Anterior cingulate cortex (tissue), 58 donors: Measurements from ENCODE around the gene CDC123.
"Not testable (repeated sequence)": the region's sequence is repeated elsewhere in the genome, so short reads cannot be mapped to it uniquely, and the experiment has no call there.

Experiments used
- DNase-seq, 58 donors: peaks; one replicate each; lab custom pipeline; 2025; lab: John Stamatoyannopoulos, UW

The CDC123 gene

DNA sequence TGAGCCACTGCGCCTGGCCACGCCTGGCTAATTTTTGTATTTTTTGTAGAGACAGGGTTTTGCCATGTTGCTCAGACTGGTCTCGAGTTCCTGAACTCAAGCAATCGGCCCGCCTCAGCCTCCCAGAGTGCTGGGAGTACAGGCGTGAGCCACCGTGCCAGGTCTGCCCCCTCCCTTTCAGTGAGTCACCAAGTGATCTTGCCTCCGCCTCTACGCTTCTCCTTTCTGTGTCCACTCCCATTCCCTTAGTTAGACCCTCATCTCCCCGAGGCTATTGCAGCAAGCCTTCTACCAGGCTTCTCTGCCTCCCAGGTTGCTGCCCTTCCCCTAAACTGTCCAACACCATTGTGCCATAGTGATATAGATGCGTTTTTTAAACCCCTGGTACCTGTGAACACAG, 32.9 kb downstream of the CDC123 start:
- DNase-seq, result no peak

DNA sequence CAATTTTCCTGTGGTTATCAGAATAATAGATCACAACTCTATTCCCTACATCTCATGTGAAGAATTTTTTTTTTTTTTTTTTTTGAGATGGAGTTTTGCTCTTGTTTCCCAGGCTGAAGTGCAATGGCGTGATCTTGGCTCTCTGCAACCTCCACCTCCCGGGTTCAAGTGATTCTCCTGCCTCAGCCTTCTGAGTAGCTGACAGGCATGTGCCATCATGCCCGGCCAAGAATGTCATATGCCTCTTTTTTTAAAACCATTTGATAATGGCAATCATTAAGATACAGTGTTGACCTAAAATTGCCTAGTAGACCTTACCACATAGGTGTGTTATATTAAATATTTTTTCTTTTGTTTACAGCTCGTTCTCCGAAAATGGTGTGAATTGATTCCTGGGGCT, 38.7 kb downstream of the CDC123 start:
- DNase-seq, result not testable (repeated sequence)

DNA sequence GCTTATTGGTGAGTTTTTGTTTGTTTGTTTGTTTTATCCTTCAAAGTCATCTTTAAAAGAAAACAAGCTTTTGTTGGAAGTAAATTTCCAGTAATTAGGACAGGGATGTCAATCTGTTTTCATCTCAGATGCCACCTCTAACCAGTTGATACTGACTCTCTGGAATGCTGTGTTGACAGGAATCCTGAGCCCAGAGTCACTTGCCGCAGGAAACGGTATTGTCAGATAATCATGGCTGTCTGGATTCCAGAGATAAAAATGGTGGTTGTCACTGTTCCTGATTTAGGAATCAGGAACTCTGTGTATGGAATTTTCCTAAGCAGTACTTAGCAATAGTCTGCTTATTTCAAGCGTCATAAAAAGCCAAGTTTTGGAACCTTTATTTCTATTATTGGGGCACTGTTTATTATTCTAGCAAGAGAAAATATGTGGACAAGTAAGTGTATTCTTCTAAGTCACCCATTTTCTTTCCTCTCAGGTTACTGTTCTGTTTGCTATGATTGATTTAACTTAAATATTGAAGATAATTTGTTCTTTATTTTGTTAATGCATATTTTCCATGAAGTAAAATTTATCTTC, 39.2 kb downstream of the CDC123 start:
- no peak for DNase-seq

DNA sequence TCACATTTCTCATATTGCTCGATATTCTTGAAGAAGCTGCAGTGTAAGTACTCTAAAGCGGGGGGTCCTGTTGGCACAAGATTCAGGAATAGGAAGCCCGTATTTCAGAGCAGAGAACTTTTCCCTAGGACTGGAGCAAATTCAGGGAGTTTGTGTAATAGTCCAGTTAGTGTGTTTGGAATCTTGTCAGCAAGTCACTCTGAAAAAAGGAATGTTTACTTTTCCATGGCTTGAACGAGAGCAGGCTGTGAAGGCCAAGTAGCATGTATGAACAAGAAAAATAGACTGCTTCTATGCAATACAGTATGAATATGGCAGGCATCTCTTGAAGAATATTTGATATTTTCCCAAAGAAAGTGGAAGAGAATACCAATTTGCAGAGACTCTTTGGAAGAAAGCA, 39.8 kb downstream of the CDC123 start:
- DNase-seq, result no peak

DNA sequence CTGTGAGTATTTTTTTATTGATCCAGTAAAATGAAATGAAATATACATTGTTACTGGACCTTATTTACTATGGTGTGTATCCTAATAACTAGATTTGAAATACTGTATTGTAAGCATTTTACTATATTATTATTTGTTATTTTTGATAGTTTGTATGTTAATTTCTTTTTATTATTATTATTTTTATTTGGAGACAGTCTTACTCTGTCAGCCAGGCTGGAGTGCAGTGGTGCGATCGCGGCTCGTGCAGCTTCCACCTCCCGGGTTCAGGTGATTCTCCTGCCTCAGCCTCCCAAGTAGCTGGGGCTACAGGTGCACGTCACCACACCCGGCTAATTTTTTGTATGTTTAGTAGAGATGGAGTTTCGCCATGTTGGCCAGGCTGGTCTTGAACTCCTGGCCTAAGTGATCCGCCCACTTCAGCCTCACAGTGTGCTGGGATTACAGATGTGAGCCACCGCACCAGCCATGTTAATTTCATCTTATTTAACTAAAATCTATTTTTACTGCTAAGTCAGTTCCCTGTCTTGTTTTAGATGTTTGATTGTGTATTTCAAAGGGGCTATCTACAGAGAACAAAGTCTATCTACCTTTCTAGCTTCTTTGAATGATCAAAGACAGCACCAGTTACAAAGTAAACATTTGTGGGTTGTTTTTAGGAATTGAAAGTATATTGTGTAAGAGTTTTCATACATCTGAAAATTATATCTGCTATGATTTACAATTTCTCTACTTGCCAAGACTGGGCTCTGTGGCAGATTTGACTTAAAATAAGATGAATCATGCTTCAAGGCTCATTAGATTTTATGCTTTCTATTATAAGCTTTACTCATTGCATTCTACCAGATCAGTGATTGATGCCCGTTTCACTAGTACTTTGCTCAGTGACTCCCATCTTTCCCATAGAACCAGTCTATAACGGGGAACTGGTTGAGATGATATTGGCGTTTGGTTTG, 41.6 kb downstream of the CDC123 start:
- DNase-seq, result no peak

DNA sequence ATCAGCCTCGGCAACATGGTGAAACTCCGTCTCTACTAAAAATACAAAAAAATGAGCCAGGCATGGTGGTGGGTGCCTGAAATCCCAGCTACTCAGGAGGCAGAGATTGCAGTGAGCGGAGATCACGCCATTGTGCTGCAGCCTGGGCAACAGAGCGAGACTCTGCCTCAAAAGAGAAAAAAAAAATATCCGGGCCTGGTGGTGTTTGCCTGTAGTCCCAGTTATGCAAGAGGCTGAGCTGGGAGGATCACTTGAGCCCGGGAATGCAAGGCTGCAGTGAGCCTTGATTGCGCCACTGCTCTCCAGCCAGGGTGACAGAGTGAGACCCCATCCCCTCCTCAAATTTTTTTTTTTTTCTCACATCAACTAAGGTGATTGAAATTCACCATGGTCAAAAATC, 42.8 kb downstream of the CDC123 start:
- DNase-seq, result no peak

DNA sequence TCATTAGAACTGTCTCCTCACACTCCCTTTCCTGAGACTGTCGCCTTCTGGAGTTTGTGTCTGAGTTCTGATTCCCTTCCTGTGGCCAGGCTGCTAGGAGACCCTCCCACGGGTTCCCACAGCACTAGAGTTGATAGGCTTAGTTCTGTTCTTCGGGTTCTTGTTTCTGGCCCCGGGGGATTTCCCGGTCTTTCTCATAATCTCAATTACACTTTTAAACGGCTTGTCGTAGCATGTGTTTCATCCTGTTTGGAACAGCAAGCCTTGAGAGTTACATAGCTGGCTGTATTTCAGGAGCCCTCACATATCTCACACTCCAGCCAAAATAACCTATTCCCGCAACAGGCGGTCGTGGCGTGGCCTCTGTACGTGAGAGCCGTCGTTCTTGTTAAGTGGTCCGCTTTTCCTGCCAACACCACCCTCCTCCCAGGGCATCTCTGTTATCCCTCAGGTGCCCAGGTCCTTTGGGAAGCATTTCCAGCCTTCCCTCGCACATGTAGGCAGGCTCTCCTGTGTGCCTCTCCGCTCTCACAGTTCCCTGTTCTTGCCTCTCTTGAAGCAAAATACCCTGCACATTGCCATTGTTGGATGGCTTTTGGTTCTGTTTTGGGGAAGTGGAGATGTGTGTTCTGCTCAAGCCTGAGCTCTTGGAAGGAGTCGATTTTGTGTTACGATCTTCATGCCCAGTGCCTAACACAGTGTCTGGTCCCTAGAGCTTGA, 46.0 kb downstream of the CDC123 start:
- no peak for DNase-seq

DNA sequence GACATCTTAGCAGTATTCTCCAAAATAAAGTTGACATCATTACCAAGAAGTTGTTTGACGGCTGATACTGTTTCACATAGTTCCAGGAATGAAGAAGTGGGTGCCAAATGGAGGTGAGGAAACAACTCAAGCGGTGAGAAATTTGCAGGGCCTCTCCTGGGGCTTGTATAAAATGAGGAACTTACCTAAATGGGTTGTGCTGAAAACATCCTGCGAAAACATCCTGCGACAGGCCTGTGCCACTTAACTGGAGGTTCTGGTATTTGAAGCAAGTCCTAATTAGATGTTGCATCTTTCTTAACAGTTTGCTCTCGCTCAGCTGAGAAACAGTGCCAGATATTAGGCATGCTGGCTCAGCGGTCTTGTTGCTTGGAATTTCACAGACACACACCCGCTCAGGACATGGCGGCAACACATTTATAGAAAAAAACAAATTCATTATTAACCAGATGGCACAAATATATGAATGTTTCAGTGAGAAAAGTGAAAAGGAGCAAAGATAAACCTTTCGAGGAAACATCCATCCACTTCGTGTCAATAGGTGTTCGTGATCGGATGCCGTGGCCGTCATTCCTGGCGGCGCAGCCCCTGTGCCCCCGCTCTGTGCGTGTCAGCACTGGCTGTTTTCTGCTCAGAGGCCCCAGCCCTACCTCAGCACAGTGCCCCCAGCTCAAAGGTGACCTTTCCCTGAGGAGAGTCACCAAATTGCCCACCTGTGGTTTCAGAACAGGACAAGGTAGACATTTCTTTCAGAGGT, 48.1 kb downstream of the CDC123 start:
- no peak for DNase-seq

DNA sequence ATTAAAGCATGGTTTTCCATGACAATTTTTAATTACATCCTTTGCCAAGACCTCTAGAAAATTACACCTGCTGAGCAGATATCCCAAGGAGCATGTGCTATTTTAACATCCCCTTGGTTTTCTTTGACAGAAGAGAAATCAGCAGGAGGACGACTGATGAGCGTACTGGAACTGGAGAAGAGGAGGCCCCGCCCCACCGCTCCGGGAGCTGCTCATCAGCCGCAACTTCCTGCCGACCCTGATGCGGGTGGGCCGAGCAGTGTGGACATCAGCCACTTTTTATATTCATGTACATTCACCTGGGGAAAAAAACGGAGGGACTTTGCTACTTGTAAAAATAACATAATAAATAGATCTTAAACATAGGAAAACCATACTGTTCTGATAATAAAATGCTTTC, 54.2 kb downstream of the CDC123 start:
- no peak for DNase-seq

DNA sequence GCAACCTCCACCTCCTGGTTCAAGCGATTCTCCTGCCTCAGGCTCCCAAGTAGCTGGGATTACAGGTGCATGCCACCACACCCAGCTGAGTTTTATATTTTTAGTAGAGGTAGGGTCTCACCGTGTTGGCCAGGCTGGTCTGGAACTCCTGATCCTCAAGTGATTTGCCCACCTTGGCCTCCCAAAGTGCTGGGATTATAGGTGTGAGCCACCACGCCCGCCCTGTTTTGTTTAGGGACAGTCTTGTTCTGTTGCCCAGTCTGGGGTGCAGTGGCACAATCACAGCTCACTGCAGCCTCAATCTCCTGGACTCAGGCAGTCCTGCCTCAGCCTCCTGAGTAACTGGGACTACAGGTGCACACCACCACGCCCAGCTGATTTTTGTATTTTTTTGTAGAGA, 54.7 kb downstream of the CDC123 start:
- not testable (repeated sequence) for DNase-seq

DNA sequence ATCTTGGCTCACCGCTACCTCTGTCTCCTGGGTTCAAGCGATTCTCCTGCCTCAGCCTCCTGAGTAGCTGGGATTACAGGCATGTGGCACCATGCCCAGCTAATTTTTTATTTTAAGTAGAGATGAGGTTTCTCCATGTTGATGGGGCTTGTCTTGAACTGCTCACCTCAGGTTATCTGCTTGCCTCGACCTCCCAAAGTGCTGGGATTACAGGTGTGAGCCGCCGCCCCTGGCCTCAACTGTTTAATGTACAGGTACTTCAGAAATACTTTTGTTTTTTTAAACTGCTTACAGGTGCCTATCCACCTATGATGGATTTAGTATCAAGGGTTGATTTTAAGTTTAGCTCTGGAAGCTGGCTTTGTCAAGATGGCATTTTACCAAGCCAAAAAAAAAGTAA, 55.6 kb downstream of the CDC123 start:
- no peak for DNase-seq

DNA sequence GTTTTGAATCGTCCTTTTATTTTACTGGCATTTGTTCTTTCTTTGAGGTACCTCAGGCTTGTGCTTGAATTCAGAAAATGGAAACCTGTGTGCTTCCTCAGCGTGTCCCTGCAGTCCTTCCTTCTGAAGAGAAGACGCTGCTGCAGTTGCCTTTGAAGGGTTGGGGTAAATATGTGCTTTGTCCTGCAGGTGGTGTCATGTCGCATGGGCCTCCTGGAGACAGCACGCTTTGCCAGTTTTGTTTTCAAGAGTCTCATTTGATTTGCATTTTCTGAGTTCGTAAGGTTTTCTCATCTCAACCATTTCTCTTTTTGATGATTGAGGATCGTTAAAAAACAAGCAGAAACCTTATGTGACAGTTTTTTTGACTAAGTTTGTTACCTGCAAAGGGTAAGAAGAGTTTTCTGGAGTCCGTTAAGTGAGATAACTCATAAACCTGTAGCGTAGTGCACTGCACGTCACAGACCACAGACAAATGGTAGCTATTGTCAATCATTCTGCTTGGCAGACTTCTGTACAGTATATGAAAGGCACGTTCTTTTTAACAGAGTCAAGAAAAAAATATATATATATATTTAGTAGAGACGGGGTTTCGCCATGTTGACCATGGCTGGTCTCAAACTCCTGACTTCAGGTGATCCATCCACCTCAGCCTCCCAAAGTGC, 57.0 kb downstream of the CDC123 start:
- DNase-seq, result no peak

DNA sequence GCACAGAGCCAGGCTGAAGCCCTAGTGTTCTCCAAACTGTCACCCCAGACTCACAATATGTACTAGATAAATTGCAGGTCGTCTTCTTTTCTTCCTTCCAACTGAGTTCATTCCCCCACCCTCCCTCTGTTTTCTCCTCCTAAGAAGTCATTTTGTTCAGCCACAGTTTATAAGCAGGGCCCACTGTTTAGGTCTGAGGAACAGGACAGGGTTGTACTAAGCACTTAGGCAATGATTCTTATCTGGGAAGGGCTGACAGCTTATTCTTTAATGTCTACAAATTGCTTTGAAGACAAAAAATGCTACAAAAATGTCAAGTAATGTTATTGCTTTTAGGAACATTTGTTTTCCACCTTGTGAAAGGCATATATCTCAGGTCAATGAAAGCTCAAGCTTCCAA, 59.1 kb downstream of the CDC123 start:
- DNase-seq, result no peak

DNA sequence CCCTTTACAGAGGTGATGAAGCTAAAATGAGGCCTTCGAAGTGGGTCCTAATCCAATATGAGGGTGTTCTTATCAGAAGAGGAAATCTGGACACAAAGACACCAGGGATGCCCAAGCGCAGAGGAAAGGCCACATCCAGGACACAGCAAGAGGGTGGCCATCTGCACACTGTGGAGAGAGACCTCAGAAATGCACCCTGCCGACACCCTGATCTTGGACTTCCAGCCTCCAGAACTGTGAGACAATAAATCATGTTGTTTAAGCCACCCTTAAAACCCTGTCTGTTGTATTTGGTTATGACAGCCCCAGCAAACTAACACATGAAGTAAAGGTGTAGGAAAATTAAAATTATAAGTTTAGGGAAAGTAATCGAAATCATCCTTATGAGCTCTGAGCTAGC, 64.0 kb downstream of the CDC123 start:
- no peak for DNase-seq

DNA sequence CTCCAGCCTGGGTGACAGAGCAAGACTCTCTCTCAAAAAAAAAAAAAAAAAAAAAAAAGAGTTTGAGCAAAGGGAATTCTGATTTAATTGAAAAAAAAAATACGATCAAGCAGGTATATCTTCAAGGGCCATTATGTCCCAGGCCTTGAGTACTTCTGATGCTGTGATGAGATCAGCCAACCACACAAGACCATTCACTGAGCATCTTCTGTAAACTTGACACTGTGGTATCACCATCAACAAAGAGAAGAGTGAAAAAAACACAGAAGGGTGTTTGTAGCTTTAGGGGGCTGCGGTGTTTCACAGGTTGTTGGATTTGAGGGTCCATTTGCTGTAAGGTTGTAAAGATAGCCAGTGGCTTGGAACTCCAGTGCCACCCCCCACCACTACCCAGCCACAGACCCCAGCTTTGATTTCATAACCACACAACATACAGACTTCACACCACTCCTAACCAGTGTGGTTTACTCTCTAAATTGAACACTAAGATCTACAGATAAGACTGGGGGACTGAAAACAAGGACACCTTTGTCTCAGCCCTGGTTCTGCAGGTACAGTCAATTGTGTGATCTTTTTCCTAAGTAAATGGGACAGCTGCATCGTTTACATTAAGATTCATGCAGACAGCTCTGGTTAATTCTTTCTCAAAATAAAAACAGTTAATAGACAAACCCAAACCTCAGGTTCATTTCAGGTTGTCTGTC, 66.4 kb downstream of the CDC123 start:
- no peak for DNase-seq

DNA sequence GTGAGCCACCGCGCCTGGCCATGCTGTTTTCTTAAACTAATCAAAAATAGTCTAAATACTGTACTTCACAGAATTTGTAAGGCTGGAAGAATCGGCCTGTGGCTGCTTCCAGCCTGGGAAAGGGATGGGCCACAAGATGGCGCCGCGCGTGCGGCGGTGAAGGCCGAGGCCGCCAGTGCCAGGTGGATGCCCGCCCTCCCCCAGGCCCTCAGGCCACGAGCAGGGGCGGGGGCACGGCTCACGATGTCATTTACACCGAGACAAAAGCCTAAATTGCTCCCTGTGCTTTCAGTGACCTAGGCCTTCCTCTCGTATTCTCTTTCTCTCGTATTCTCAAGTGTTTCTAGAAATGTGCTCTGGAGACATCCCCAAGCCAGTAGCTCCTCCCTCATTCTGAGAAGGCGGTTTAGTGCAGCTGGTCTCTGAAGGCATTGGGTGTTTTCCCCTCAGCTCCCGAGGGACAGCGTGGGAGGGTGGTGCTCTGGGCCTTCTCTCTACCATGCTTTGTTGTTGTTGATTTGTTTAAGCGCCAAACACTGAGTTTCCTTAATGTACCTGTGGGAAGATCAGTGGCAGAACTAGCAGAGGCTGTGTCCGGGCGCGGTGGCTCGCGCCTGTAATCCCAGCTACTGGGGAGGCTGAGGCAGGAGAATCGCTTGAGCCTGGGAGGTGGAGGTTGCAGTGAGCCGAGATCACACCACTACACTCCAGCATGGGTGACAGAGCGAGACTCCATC, 68.4 kb downstream of the CDC123 start:
- peak in 57 of 58 donors; percentile 12 to 79 (median 58) for DNase-seq

DNA sequence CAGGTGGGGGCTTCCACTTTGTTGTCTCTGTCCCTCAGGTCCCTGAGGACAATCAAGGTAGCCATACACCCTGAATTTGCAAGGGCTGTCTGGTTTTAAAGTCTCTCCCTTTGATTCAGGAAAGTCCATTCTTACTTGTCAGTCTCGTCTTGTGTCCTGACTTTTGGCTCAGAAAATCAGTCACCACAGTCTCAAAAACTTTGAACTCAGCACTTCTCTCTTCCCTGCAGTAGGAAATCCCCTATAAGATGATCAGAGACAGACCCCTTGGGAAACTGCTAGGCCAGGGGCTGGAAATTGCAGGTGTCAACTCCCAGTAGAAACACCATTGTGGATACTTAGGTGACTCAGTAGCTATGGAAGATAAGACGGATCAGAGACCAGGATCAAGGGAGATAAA, 73.1 kb downstream of the CDC123 start:
- DNase-seq, result no peak

DNA sequence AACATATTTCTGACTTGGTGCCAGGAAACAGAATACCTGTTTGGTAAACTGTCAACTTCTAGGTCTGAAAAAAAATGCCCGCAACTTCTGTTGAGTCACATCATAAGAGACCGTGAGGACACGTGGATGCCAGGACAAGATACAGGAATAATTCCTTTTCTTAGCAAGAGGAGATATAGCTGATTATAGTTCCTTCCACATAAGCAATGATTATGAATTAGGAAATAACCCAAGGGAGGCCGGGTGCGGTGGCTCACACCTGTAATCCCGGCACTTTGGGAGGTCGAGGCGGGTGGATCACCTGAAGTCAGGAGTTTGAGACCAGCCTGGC, 75.2 kb downstream of the CDC123 start:
- no peak for DNase-seq

DNA sequence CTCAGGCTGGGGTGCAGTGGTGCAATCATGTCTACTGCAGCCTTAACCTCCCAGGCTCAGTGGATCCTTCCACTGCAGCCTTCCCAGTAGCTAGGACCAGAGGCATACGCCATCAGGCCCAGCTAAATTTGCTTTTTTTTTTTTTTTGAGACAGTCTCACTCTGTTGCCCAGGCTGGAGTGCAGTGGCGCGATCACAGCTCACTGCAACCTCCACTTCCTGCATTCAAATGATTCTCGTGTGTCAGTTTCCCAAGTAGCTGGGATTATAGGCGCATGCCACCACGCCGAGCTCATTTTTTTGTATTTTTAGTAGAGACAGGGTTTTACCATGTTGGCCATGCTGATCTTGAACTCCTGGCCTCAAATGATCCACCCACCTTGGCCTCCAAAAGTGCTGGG, 81.9 kb downstream of the CDC123 start:
- DNase-seq, result not testable (repeated sequence)
